B cell (primary cell): ENCODE measurements around the gene LSM12. TPM values are rescaled to one million over a fixed set of nuclear protein-coding genes. Genes with fewer than 3 reads are reported as not detected.

Experiments used
- ATAC-seq: fragments of 200-7000 bp; cut with Tn5 transposase; one replicate; pipeline ENCODE4 v1.10.0; 2021; ENCODE audit warnings: low read depth, mild to moderate bottlenecking, moderate number of reproducible peaks, moderate library complexity
- CTCF ChIA-PET: fragments of 350-600 bp; sonication (Branson Sonifier 250); formaldehyde crosslinking; loops from one replicate; lab custom pipeline; 2021; ENCODE audit warnings: antibody characterized with exemption, inconsistent platforms; lab: Charles Lee
- POLR2A ChIA-PET: fragments of 350-600 bp; sonication (Branson Sonifier 250); formaldehyde crosslinking; loops from one replicate; lab custom pipeline; 2021; ENCODE audit warnings: antibody characterized with exemption; lab: Charles Lee
- DNase-seq: peaks from one replicate; pipeline ENCODE4 v3.0.0; 2013
- H2AFZ ChIP-seq: 2 replicates; pipeline ENCODE4 v1.6.1; 2012; ENCODE audit warnings: mild to moderate bottlenecking, low read depth, low read length; ENCODE audit not compliant: insufficient read depth, poor library complexity, severe bottlenecking
- H3K27ac ChIP-seq, 2 donors: 1 replicate in 1 of 2; 2 replicates in 1 of 2; pipeline ENCODE4 v1.5.1; 2012 to 2013; ENCODE audit warnings: low read length in 2 of 2, mild to moderate bottlenecking in 2 of 2, moderate library complexity in 1 of 2
- H3K27me3 ChIP-seq, 4 experiments: fragments of 200-600 bp in 1 of 4; sonication (generic) in 1 of 4; replicated peaks in 1 of 4; 1 replicate in 2 of 4; 2 replicates in 2 of 4; pipeline versions ENCODE4 v1.6.1 to v1.7.0; 2013 to 2016; ENCODE audit warnings: low read length in 3 of 4, mild to moderate bottlenecking in 2 of 4, mixed read lengths in 1 of 4, moderate library complexity in 1 of 4; ENCODE audit not compliant: insufficient read depth in 4 of 4, control insufficient read depth in 3 of 4; ENCODE audit errors: control extremely low read depth in 1 of 4
- H3K36me3 ChIP-seq, 2 experiments: replicated peaks in 1 of 2; 1 replicate in 1 of 2; 2 replicates in 1 of 2; pipeline versions ENCODE4 v1.6.1 to v1.7.1; 2013; ENCODE audit warnings: low read length in 1 of 2; ENCODE audit not compliant: insufficient read depth in 2 of 2, control insufficient read depth in 1 of 2; ENCODE audit errors: control extremely low read depth in 1 of 2, extremely low read depth in 1 of 2
- H3K4me1 ChIP-seq, 2 donors: fragments of 200-600 bp in 1 of 2; sonication (generic) in 1 of 2; 1 replicate in 1 of 2; 2 replicates in 1 of 2; pipeline versions ENCODE4 v1.5.1 to v1.6.1; 2013 to 2017; ENCODE audit warnings: low read length in 2 of 2; ENCODE audit not compliant: control insufficient read depth in 2 of 2, insufficient read depth in 2 of 2
- H3K4me2 ChIP-seq: replicated peaks from 2 replicates; pipeline ENCODE3; 2012; ENCODE audit warnings: mild to moderate bottlenecking, low read depth, low read length; ENCODE audit not compliant: poor library complexity, severe bottlenecking
- H3K4me3 ChIP-seq, 5 experiments: fragments of 200-600 bp in 1 of 5; sonication (generic) in 1 of 5; 1 replicate in 3 of 5; 2 replicates in 2 of 5; pipeline versions ENCODE4 v1.5.1 to v1.7.0; 2011 to 2016; ENCODE audit warnings: low read length in 4 of 5, mild to moderate bottlenecking in 4 of 5, low read depth in 2 of 5, control low read depth in 1 of 5, moderate library complexity in 1 of 5; ENCODE audit not compliant: insufficient read depth in 1 of 5; ENCODE audit errors: control extremely low read depth in 1 of 5, extremely low read depth in 1 of 5
- H3K79me2 ChIP-seq: fragments of 200-600 bp; sonication (generic); one replicate; pipeline ENCODE4 v1.6.0; 2016; ENCODE audit warnings: low read length; ENCODE audit not compliant: control insufficient read depth, insufficient read depth
- H3K9ac ChIP-seq: fragments of 200-600 bp; sonication (generic); 2 replicates; pipeline ENCODE4 v1.6.1; 2017; ENCODE audit warnings: mild to moderate bottlenecking, low read length, moderate library complexity
- H3K9me3 ChIP-seq, 3 donors: one replicate each; pipeline versions ENCODE4 v1.6.1 to v1.7.1; 2013; ENCODE audit warnings: low read length in 2 of 3; ENCODE audit not compliant: control insufficient read depth in 2 of 3, insufficient read depth in 1 of 3; ENCODE audit errors: control extremely low read depth in 1 of 3
- H4K20me1 ChIP-seq: 2 replicates; pipeline ENCODE4 v1.6.0; 2012; ENCODE audit warnings: mild to moderate bottlenecking, low read length; ENCODE audit not compliant: insufficient read depth, control insufficient read depth, poor library complexity, severe bottlenecking
- H3K27ac Mint-ChIP-seq: one replicate; pipeline ENCODE4 v1.8.0; 2021; ENCODE audit warnings: mixed read lengths
- H3K27me3 Mint-ChIP-seq: one replicate; pipeline ENCODE4 v1.8.0; 2021; ENCODE audit warnings: mixed read lengths
- H3K4me1 Mint-ChIP-seq: one replicate; pipeline ENCODE4 v1.8.0; 2021; ENCODE audit warnings: mixed read lengths
- H3K4me3 Mint-ChIP-seq: one replicate; pipeline ENCODE4 v1.8.0; 2021; ENCODE audit warnings: mixed read lengths
- H3K9me3 Mint-ChIP-seq: one replicate; pipeline ENCODE4 v1.8.0; 2022; ENCODE audit warnings: mixed read lengths; ENCODE audit not compliant: insufficient read depth
- EZH2 ChIP-seq: IDR thresholded peaks from 2 replicates; pipeline ENCODE4 v1.6.1; 2012; ENCODE audit warnings: borderline replicate concordance, low read depth, mild to moderate bottlenecking, moderate library complexity, low read length; ENCODE audit not compliant: insufficient read depth, poor library complexity, severe bottlenecking
- WGBS: methylation state at CpG from one replicate; pipeline ENCODE4 v1.1.5; 2013; ENCODE audit warnings: missing lambda C conversion rate; ENCODE audit not compliant: insufficient coverage; 5-methylcytosine and 5-hydroxymethylcytosine counted together
- intact Hi-C: fragments of 100-400 bp; cut with micrococcal nuclease; formaldehyde crosslinking; loops from one replicate; pipeline ENCODE4 v1.10.0; 2022
- polyA plus RNA-seq: library from polyadenylated mRNA; depleted of rRNA; stranded (reverse); fragments of >200 nt; gene quantifications from 2 replicates; pipeline ENCODE4 v1.2.3, GENCODE V29; 2012
- total RNA-seq, 2 donors: library from RNA; stranded (reverse); fragments of 120-200 nt in 1 of 2; gene quantifications; 1 replicate in 1 of 2; 2 replicates in 1 of 2; pipeline versions ENCODE4 v1.2.3 to v1.2.4, GENCODE V29; 2013 to 2022
- TF ChIP-seq, protein P1 (sequence below): fragments of 200-600 bp; IDR thresholded peaks from one replicate; pipeline ENCODE4 v1.8.0; 2022; ENCODE audit warnings: antibody characterized with exemption, mild to moderate bottlenecking

The LSM12 gene
- total and polyA plus RNA-seq, 2 donors (not counting 1 experiment from before 2014, with no cell fraction given) = 16.8 to 31.2 TPM

DNA sequence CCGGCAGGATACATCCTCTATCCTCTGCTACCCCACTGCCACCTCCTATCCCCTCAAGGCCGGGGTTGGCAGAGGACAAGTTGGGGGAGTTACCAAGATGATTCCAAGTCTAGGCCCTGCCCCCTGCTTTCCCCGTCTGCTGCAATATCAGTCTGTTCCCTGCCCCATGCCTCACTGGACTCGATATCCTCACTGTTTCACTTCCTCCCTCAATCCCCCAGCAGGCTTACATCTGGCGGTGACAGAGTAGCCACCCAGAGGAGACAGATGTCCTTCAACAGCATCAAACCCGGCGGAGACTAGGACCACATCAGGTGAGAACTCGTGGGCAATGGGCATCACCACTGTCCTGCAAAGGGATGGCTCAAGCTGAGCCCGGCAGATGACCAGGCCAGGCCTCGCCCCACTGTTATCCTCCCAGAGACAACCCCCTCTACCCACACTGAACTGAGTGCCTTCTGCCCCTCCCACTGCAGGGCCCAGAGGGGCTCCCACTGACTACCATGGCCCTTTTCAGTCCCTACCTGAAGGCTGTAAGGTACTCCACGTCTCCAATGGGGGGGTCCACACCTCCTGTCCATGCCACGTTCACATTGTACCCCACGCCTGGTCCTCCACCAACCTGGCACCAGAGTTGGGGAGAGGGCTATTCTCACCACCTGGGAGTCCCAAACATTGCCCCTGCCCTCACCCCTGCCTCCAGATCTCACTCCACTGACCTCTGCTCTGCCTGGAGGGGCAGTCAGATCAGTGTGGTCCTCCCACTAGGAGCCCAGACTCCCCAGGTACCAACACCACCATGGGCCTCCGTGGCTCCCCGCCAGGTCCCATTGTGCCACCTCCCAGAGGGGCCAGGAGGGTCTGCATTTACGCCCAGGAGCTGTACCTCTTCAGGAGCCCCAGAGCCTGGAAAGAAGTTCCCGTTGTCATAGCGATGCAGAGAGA is 13.7 kb upstream of the LSM12 start:
- Mint-ChIP-seq H3K4me3 (no peak overlapping the region), H3K4me1 (no peaks in the 10 kb centered on the region), H3K27me3 (no peaks in the 10 kb centered on the region), H3K27ac (peak overlapping the region; percentile 56), H3K9me3 (no peaks in the 10 kb centered on the region)
- Histone ChIP-seq H3K27me3 (no peaks in the 10 kb centered on the region), H3K9me3 (no peaks in the 10 kb centered on the region), H3K9ac (no peak overlapping the region), H3K4me1 (no peaks in the 10 kb centered on the region), H3K36me3 (peaks cover 1 to 85% of the 10 kb centered on the region in 2 experiments), H3K79me2 (no peaks in the 10 kb centered on the region), H4K20me1 (no peaks in the 10 kb centered on the region), H3K4me3 (no peak overlapping the region), H3K4me2 (no peak overlapping the region), H3K27ac (no peak overlapping the region), H2AFZ (no peak overlapping the region)
- TF ChIP-seq, protein P1, sequence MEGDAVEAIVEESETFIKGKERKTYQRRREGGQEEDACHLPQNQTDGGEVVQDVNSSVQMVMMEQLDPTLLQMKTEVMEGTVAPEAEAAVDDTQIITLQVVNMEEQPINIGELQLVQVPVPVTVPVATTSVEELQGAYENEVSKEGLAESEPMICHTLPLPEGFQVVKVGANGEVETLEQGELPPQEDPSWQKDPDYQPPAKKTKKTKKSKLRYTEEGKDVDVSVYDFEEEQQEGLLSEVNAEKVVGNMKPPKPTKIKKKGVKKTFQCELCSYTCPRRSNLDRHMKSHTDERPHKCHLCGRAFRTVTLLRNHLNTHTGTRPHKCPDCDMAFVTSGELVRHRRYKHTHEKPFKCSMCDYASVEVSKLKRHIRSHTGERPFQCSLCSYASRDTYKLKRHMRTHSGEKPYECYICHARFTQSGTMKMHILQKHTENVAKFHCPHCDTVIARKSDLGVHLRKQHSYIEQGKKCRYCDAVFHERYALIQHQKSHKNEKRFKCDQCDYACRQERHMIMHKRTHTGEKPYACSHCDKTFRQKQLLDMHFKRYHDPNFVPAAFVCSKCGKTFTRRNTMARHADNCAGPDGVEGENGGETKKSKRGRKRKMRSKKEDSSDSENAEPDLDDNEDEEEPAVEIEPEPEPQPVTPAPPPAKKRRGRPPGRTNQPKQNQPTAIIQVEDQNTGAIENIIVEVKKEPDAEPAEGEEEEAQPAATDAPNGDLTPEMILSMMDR = no peak
- TF ChIP-seq EZH2 = no peak
- POLR2A ChIA-PET = no interaction called here
- ATAC-seq = no peak
- intact Hi-C loops = no loop called here
- WGBS = 87% methylated on average over 17 of the region's 18 CpGs
- no peak for DNase-seq
- CTCF ChIA-PET = no interaction called here

DNA sequence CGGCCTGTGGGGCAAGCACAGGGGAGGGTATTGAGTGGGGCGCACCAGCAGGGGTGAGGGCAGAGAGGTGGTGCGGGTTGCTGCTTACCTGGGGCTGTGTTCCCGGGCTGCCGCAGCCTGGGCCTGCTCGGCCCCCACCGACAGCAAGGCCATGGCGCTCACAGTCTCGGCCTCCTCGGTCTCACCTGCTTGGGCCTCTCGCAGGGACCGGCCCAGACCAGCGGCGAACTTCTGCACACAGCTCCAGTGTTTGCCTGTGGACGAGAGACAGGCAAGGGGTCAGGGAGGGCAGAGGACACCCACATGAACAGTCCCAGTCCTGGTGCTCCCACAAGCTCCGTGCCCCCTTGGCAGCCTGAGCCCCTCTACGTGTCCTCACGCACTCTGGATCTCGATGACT is 11.9 kb upstream of the LSM12 start:
- Histone ChIP-seq H3K9ac (no peak overlapping the region), H3K9me3 (no peaks in the 10 kb centered on the region), H3K4me3 (no peak overlapping the region), H3K36me3 (peaks cover 1 to 77% of the 10 kb centered on the region in 2 experiments), H3K27me3 (no peaks in the 10 kb centered on the region), H3K4me2 (no peak overlapping the region), H4K20me1 (no peaks in the 10 kb centered on the region), H3K4me1 (no peaks in the 10 kb centered on the region), H2AFZ (no peak overlapping the region), H3K27ac (no peak overlapping the region), H3K79me2 (no peaks in the 10 kb centered on the region)
- ChIA-PET CTCF (no interaction called here), POLR2A (no interaction called here)
- Mint-ChIP-seq H3K4me1 (no peaks in the 10 kb centered on the region), H3K27ac (no peak overlapping the region), H3K27me3 (no peaks in the 10 kb centered on the region), H3K9me3 (no peaks in the 10 kb centered on the region), H3K4me3 (no peak overlapping the region)
- DNase-seq (no peak), ATAC-seq (no peak)
- TF ChIP-seq, protein P1 = no peak
- no peak for TF ChIP-seq EZH2
- 99% methylated on average over 16 of the region's 19 CpGs for WGBS
- intact Hi-C loops = no loop called here
